Measurements from ENCODE around the gene RRAGC. TPM values are rescaled to one million over a fixed set of nuclear protein-coding genes. Genes with fewer than 3 reads are reported as not detected.
A peak's percentile ranks its signal among the peaks of the same experiment; 100 is the strongest.

RRAGC gene
- total RNA-seq, 1 donor from 2014 or later = 11.4 TPM

DNA sequence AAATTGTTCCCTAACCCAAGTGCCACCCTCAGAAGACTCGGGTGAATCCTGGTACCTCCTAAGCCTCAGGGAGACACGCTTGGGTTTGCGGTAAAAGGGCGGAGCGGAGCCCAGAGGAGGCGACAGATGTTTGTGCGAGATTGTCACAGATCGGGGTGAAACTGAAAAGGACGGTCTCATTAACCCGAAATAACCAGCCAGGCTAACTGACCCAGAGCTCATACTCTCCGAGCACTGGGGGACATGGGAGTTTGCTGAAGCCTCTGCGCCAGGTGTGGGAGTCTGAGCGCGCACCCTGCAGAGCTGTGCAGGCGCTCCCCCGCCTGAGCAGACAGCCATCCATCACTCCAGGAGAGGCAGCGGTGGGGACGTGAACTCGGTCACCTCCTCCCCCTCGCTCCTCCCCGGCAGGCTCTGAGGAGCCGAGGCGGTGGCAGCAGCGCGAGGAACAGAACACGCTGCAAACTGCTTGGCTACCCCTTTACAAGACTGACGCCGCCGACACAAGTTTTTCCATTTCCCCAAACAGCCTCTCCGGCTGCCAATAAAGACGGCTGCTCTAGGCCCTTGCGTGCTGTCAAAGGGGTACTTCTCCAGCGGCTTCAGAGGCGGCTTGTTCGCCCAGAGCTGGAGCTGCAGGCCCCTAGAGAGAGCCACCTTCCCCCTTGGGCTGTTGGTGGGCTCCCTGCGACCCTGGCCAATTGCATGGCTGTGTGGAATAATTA lies 43.5 kb downstream of the RRAGC start:
- Histone ChIP-seq H3K4me3 (no peak overlapping the region), H4K20me1 (ENCODE audit: low read depth) (no peaks in the 10 kb centered on the region), H3K4me2 (no peak overlapping the region), H3K27ac (no peak overlapping the region), H2AFZ (replicated peaks) (no peak overlapping the region), H3K36me3 (no peaks in the 10 kb centered on the region), H3F3A (ENCODE audit: low read depth) (no peaks in the 10 kb centered on the region), H3K4me1 (peaks cover 19% of the 10 kb centered on the region), H3K9me3 (ENCODE audit: low read depth) (no peaks in the 10 kb centered on the region), H3K9ac (no peak overlapping the region), H3K27me3 (peaks cover 79% of the 10 kb centered on the region), H3K79me2 (ENCODE audit: low read depth) (no peaks in the 10 kb centered on the region)
- H3K9me3 Mint-ChIP-seq = peaks cover 13% of the 10 kb centered on the region
- no peak for DNase-seq (ENCODE audit: low spot score)
- peak overlapping the region; percentile 70 for H3K4me3 Mint-ChIP-seq
- H3K27me3 Mint-ChIP-seq (ENCODE audit: insufficient read depth, low read depth) = peaks cover 20% of the 10 kb centered on the region
- TF ChIP-seq EZH2 (IDR thresholded peaks at IDR 0.05) (no peak), EZH2phosphoT487 (IDR thresholded peaks at IDR 0.05) (no peak)
- TF ChIP-seq, protein P1, sequence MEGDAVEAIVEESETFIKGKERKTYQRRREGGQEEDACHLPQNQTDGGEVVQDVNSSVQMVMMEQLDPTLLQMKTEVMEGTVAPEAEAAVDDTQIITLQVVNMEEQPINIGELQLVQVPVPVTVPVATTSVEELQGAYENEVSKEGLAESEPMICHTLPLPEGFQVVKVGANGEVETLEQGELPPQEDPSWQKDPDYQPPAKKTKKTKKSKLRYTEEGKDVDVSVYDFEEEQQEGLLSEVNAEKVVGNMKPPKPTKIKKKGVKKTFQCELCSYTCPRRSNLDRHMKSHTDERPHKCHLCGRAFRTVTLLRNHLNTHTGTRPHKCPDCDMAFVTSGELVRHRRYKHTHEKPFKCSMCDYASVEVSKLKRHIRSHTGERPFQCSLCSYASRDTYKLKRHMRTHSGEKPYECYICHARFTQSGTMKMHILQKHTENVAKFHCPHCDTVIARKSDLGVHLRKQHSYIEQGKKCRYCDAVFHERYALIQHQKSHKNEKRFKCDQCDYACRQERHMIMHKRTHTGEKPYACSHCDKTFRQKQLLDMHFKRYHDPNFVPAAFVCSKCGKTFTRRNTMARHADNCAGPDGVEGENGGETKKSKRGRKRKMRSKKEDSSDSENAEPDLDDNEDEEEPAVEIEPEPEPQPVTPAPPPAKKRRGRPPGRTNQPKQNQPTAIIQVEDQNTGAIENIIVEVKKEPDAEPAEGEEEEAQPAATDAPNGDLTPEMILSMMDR (IDR thresholded peaks at IDR 0.05) = no peak
- peaks cover 20% of the 10 kb centered on the region for H3K4me1 Mint-ChIP-seq
- no peak overlapping the region for H3K27ac Mint-ChIP-seq
- H3K36me3 Mint-ChIP-seq = no peaks in the 10 kb centered on the region

DNA sequence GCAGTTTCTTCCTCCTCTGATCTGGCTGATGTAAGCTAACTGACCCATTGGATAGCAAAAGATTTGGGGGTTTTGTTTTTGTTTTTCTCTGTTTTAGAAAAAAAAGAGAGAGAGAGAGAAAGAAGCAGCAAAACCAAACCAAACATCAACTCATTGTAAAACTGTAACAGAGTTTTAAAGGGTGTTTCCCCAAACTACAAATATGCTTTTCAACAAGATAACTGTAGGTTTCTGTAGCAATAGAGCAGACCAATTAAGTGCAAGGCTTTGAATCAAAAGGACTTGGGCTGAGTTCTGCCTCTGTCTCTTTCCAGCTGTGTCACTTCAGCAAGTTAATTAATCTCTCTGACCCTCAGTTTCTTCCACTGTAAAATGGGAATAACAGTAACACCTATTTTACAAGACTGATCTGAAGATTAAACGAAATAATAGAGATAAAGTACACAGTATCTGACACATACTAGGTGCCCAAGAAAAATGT lies 44.5 kb downstream of the RRAGC start:
- peaks cover 19% of the 10 kb centered on the region for H3K4me1 ChIP-seq
- Mint-ChIP-seq H3K9me3 (peaks cover 13% of the 10 kb centered on the region), H3K27me3 (ENCODE audit: insufficient read depth, low read depth) (peaks cover 21% of the 10 kb centered on the region), H3K4me3 (no peak overlapping the region), H3K36me3 (no peaks in the 10 kb centered on the region), H3K4me1 (peaks cover 20% of the 10 kb centered on the region), H3K27ac (peak overlapping the region; percentile 25)
- H3F3A ChIP-seq (ENCODE audit: low read depth) = no peaks in the 10 kb centered on the region
- H3K79me2 ChIP-seq (ENCODE audit: low read depth) = no peaks in the 10 kb centered on the region
- no peak overlapping the region for H3K4me3 ChIP-seq
- DNase-seq (ENCODE audit: low spot score) = no peak
- H3K27ac ChIP-seq = no peak overlapping the region
- H4K20me1 ChIP-seq (ENCODE audit: low read depth) = no peaks in the 10 kb centered on the region
- peaks cover 69% of the 10 kb centered on the region for H3K27me3 ChIP-seq
- TF ChIP-seq EZH2 (IDR thresholded peaks at IDR 0.05) (no peak), EZH2phosphoT487 (IDR thresholded peaks at IDR 0.05) (no peak)
- TF ChIP-seq, protein P1 (IDR thresholded peaks at IDR 0.05) = no peak
- no peaks in the 10 kb centered on the region for H3K36me3 ChIP-seq
- no peaks in the 10 kb centered on the region for H3K9me3 ChIP-seq (ENCODE audit: low read depth)
- H2AFZ ChIP-seq (replicated peaks) = no peak overlapping the region
- no peak overlapping the region for H3K4me2 ChIP-seq
- H3K9ac ChIP-seq = no peak overlapping the region

DNA sequence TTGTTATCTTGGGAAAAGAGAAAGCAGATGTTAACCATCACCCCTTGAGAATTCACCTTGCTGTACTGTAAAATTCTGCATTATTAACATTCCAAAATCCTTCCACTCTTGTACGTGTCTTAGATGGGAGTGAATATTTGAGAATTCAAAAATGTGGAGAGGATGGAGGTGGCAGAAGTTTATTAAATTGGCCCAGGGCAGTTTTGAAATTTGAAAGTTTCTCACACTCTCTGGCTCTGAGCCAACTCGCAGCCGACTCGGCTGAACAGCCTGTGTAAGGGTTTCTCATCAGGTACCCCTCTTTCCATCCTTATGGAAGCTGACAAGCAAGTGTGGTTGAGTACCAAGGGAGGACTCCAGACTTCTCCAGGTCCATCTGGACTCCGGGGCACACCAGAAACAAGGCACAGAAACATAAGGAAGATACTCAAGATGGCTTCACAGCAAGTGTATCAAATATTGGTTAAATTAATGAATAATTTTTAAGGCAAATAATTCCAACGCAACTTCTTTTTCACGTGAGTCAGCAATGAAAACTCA lies 45.1 kb downstream of the RRAGC start:
- H3K4me3 Mint-ChIP-seq = no peak overlapping the region
- H3K27me3 ChIP-seq = peaks cover 64% of the 10 kb centered on the region

More for the DNA sequence above, 45.1 kb downstream of the RRAGC start:
- Histone ChIP-seq H3K4me3 (no peak overlapping the region), H3K79me2 (ENCODE audit: low read depth) (no peaks in the 10 kb centered on the region), H3K9ac (no peak overlapping the region), H4K20me1 (ENCODE audit: low read depth) (no peaks in the 10 kb centered on the region), H3K27ac (no peak overlapping the region), H2AFZ (replicated peaks) (no peak overlapping the region), H3K36me3 (no peaks in the 10 kb centered on the region), H3K4me2 (no peak overlapping the region), H3K9me3 (ENCODE audit: low read depth) (no peaks in the 10 kb centered on the region), H3K4me1 (peaks cover 17% of the 10 kb centered on the region), H3F3A (ENCODE audit: low read depth) (no peaks in the 10 kb centered on the region)
- H3K27me3 Mint-ChIP-seq (ENCODE audit: insufficient read depth, low read depth) = peaks cover 21% of the 10 kb centered on the region
- H3K9me3 Mint-ChIP-seq = peaks cover 13% of the 10 kb centered on the region
- TF ChIP-seq, protein P1 (IDR thresholded peaks at IDR 0.05) = no peak
- no peak for TF ChIP-seq EZH2 (IDR thresholded peaks at IDR 0.05)
- TF ChIP-seq EZH2phosphoT487 (IDR thresholded peaks at IDR 0.05) = no peak
- no peak for DNase-seq (ENCODE audit: low spot score)
- no peaks in the 10 kb centered on the region for H3K36me3 Mint-ChIP-seq
- H3K27ac Mint-ChIP-seq = no peak overlapping the region
- H3K4me1 Mint-ChIP-seq = peaks cover 18% of the 10 kb centered on the region
